ENCODE measurements around the gene SLC27A1.
A peak's percentile ranks its signal among the peaks of the same experiment; 100 is the strongest.
"Not testable (repeated sequence)": the region's sequence is repeated elsewhere in the genome, so short reads cannot be mapped to it uniquely, and the experiment has no call there.

SLC27A1 gene

GRCh38 chr19:17457616-17458015 lies 12.7 kb upstream of the SLC27A1 start:
- DNase-seq = no peak

GRCh38 chr19:17458970-17459369 lies 11.4 kb upstream of the SLC27A1 start:
- DNase-seq = no peak

GRCh38 chr19:17460372-17461230 lies 9.7 kb upstream of the SLC27A1 start, which contains the start of gene NXNL1:
Gene NXNL1, minus strand, starts transcription at chr19:17460926. Its CDS starts 57 bp downstream, at chr19:17460869.
- DNase-seq = no peak

GRCh38 chr19:17466487-17466850 lies 3.9 kb upstream of the SLC27A1 start:
- DNase-seq = no peak

- no peak for DNase-seq
These were observed 2.6 kb upstream of the SLC27A1 start for GRCh38 chr19:17467471-17468301.

GRCh38 chr19:17468302-17469091 lies 1.8 kb upstream of the SLC27A1 start:
- DNase-seq = no peak

- DNase-seq = peak; percentile 36
These were observed 1.2 kb upstream of the SLC27A1 start for GRCh38 chr19:17469092-17469480.

- peak; percentile 95 for DNase-seq
These were observed 750 bp upstream of the SLC27A1 start for GRCh38 chr19:17469481-17470067.

GRCh38 chr19:17471410-17472125 lies 1.2 kb downstream of the SLC27A1 start:
- DNase-seq = no peak

- DNase-seq = no peak
These were observed 2.7 kb downstream of the SLC27A1 start for GRCh38 chr19:17473041-17473440.

- not testable (repeated sequence) for DNase-seq
These were observed 4.8 kb downstream of the SLC27A1 start for GRCh38 chr19:17475011-17475540.

- DNase-seq = no peak
These were observed 5.3 kb downstream of the SLC27A1 start for GRCh38 chr19:17475541-17476115.

- no peak for DNase-seq
These were observed 9.0 kb downstream of the SLC27A1 start for GRCh38 chr19:17479325-17479791.

GRCh38 chr19:17481986-17482385 lies 11.7 kb downstream of the SLC27A1 start:
- no peak for DNase-seq

- no peak for DNase-seq
These were observed 12.7 kb downstream of the SLC27A1 start for GRCh38 chr19:17482877-17483604.

GRCh38 chr19:17483605-17484002 lies 13.3 kb downstream of the SLC27A1 start:
- no peak for DNase-seq

GRCh38 chr19:17484520-17485185 lies 14.3 kb downstream of the SLC27A1 start:
- DNase-seq = no peak

- DNase-seq = no peak
These were observed 16.4 kb downstream of the SLC27A1 start for GRCh38 chr19:17486545-17487240.
